OCI-LY7 (cell line): Measurements from ENCODE around the gene TRPV6. TPM values are rescaled to one million over a fixed set of nuclear protein-coding genes. Genes with fewer than 3 reads are reported as not detected.

Source experiments
- BruUV-seq: library from RNA; stranded (reverse); fragments of 400-500 nt; replicated peaks from 2 replicates; lab custom pipeline; 2021; lab: Mats Ljungman, UMichigan
- CTCF ChIA-PET: fragments of 300-600 bp; sonication (Branson Sonifier 250); formaldehyde crosslinking; loops from one replicate; lab custom pipeline; 2022; ENCODE audit warnings: antibody characterized with exemption; ENCODE audit not compliant: unreplicated experiment; lab: Charles Lee
- POLR2A ChIA-PET: fragments of 300-600 bp; sonication (Branson Sonifier 250); formaldehyde crosslinking; loops from one replicate; lab custom pipeline; 2022; ENCODE audit warnings: antibody characterized with exemption; lab: Charles Lee
- DNase-seq: peaks from one replicate; pipeline ENCODE4 v3.0.0-alpha.2; 2015; ENCODE audit warnings: low spot score
- H2AFZ ChIP-seq: fragments of 200-600 bp; sonication (generic), shearing (Covaris generic); 2 replicates; pipeline ENCODE4 v1.6.1; 2014; ENCODE audit warnings: mild to moderate bottlenecking, antibody characterized with exemption, low read length, moderate library complexity
- H3K27ac ChIP-seq: fragments of 200-600 bp; sonication (generic); 2 replicates; pipeline ENCODE4 v1.5.1; 2014; ENCODE audit warnings: mixed run types, low read depth, mild to moderate bottlenecking, moderate library complexity, low read length, inconsistent platforms; ENCODE audit not compliant: poor library complexity, severe bottlenecking
- H3K36me3 ChIP-seq: fragments of 200-600 bp; sonication (generic); 2 replicates; pipeline ENCODE4 v1.6.1; 2014; ENCODE audit warnings: mild to moderate bottlenecking, antibody characterized with exemption, low read length, moderate library complexity, mixed read lengths; ENCODE audit not compliant: insufficient read depth
- H3K4me1 ChIP-seq: fragments of 200-600 bp; sonication (generic); 2 replicates; pipeline ENCODE4 v1.5.1; 2014; ENCODE audit warnings: mild to moderate bottlenecking, low read length; ENCODE audit not compliant: insufficient read depth, poor library complexity, severe bottlenecking
- H3K4me2 ChIP-seq: fragments of 200-600 bp; sonication (generic); 2 replicates; pipeline ENCODE4 v1.6.1; 2014; ENCODE audit warnings: mild to moderate bottlenecking, low read length
- H3K4me3 ChIP-seq: fragments of 200-600 bp; sonication (generic); 2 replicates; pipeline ENCODE4 v1.5.1; 2014; ENCODE audit warnings: mild to moderate bottlenecking, low read depth, low read length; ENCODE audit not compliant: poor library complexity, severe bottlenecking
- H3K79me2 ChIP-seq: fragments of 200-600 bp; sonication (generic); 2 replicates; pipeline ENCODE4 v1.6.1; 2016; ENCODE audit warnings: low read depth, mild to moderate bottlenecking, low read length, moderate library complexity, mixed read lengths; ENCODE audit not compliant: insufficient read depth
- H3K9me2 ChIP-seq: fragments of 200-600 bp; sonication (generic); 2 replicates; pipeline ENCODE4 v1.6.1; 2016; ENCODE audit warnings: mild to moderate bottlenecking, low read length, mixed read lengths; ENCODE audit not compliant: insufficient read depth
- H3K9me3 ChIP-seq: fragments of 200-600 bp; sonication (generic); 2 replicates; pipeline ENCODE4 v1.6.1; 2014; ENCODE audit warnings: mild to moderate bottlenecking, mixed run types, low read length, mixed read lengths
- H4K20me1 ChIP-seq: fragments of 200-600 bp; sonication (generic); 2 replicates; pipeline ENCODE4 v1.6.1; 2014; ENCODE audit warnings: mild to moderate bottlenecking, antibody characterized with exemption, low read length, moderate library complexity, mixed read lengths; ENCODE audit not compliant: insufficient read depth
- CTCF ChIP-seq: fragments of 200-600 bp; sonication (generic); conservative IDR thresholded peaks from 2 replicates; pipeline ENCODE4 v1.5.1; 2014; ENCODE audit warnings: mild to moderate bottlenecking, antibody characterized with exemption, low read length, moderate library complexity, mixed read lengths
- EZH2phosphoT487 ChIP-seq: fragments of 200-600 bp; sonication (generic); IDR thresholded peaks from 2 replicates; pipeline ENCODE4 v1.6.1; 2018; ENCODE audit warnings: low read depth, borderline replicate concordance, mild to moderate bottlenecking, mixed run types, antibody characterized with exemption, low read length, moderate library complexity, mixed read lengths
- intact Hi-C: fragments of 100-400 bp; cut with micrococcal nuclease; formaldehyde crosslinking; loops from one replicate; pipeline ENCODE4 v1.10.0; 2022; ENCODE audit not compliant: unreplicated experiment
- total RNA-seq, 2 experiments: library from RNA; depleted of rRNA in 1 of 2; stranded (reverse); fragments of >200 nt in 1 of 2; shearing (Covaris generic) in 1 of 2; gene quantifications; 2 replicates each; pipeline ENCODE4 v1.2.3, GENCODE V29; 2014 to 2022

The TRPV6 gene
- total RNA-seq, 2 experiments from 2014 or later, result not detected

- H3K27ac ChIP-seq, result no peak overlapping the region
- H4K20me1 ChIP-seq, result no peaks in the 10 kb centered on the region
- H2AFZ ChIP-seq, result no peak overlapping the region
- no peaks in the 10 kb centered on the region for H3K79me2 ChIP-seq
- no peak overlapping the region for H3K4me2 ChIP-seq
- intact Hi-C loops, result no loop called here
- H3K4me1 ChIP-seq, result no peaks in the 10 kb centered on the region
- H3K36me3 ChIP-seq, result no peaks in the 10 kb centered on the region
- no TSS peak for BruUV-seq
- POLR2A ChIA-PET, result interaction anchor here (0.7 kb wide), 1 partner anchor 19 kb away, joined by 4 read pairs; no protein-coding TSS in a partner anchor
- TF ChIP-seq EZH2phosphoT487 (no peak), CTCF (no peak)
- H3K9me3 ChIP-seq, result no peaks in the 10 kb centered on the region
- no peak overlapping the region for H3K4me3 ChIP-seq
- no peaks in the 10 kb centered on the region for H3K9me2 ChIP-seq
- CTCF ChIA-PET, result interaction anchor here (0.9 kb wide), 1 partner anchor 40 kb away, joined by 3 read pairs; no protein-coding TSS in a partner anchor
- no peak for DNase-seq
These were observed 13.0 kb upstream of the TRPV6 start for GRCh38 chr7:142898377-142899170.

GRCh38 chr7:142897691-142898090, 12.1 kb upstream of the TRPV6 start:
- TF ChIP-seq EZH2phosphoT487 (no peak), CTCF (no peak)
- intact Hi-C loops, result no loop called here
- Histone ChIP-seq H3K27ac (no peak overlapping the region), H3K9me2 (no peaks in the 10 kb centered on the region), H3K36me3 (no peaks in the 10 kb centered on the region), H3K79me2 (no peaks in the 10 kb centered on the region), H3K4me1 (no peaks in the 10 kb centered on the region), H4K20me1 (no peaks in the 10 kb centered on the region), H3K9me3 (no peaks in the 10 kb centered on the region), H3K4me2 (no peak overlapping the region), H2AFZ (no peak overlapping the region), H3K4me3 (no peak overlapping the region)
- BruUV-seq, result no TSS peak
- no peak for DNase-seq
- CTCF ChIA-PET, result interaction anchor here (0.9 kb wide), 1 partner anchor 39 kb away, joined by 3 read pairs; no protein-coding TSS in a partner anchor
- POLR2A ChIA-PET, result no interaction called here
